Measurements from ENCODE around the gene MPRIP. TPM values are rescaled to one million over a fixed set of nuclear protein-coding genes. Genes with fewer than 3 reads are reported as not detected.

MPRIP gene
- total RNA-seq, 1 donor from 2014 or later: 275 TPM

GRCh38 chr17:17217995-17218394 is 175.7 kb downstream of the MPRIP start:
- no peak for TF ChIP-seq CTCF (conservative IDR thresholded peaks at IDR 0.05)
- Mint-ChIP-seq H3K27ac (no peak overlapping the region), H3K9me3 (no peaks in the 10 kb centered on the region), H3K4me1 (ENCODE audit: unreplicated experiment) (no peaks in the 10 kb centered on the region), H3K36me3 (peaks cover 14% of the 10 kb centered on the region), H3K27me3 (no peaks in the 10 kb centered on the region), H3K4me3 (no peak overlapping the region)
- no peak for DNase-seq (ENCODE audit: extremely low spot score, unreplicated experiment)

GRCh38 chr17:17220529-17220928 is 178.3 kb downstream of the MPRIP start:
- Mint-ChIP-seq H3K4me3 (no peak overlapping the region), H3K27ac (no peak overlapping the region), H3K27me3 (no peaks in the 10 kb centered on the region), H3K4me1 (ENCODE audit: unreplicated experiment) (no peaks in the 10 kb centered on the region), H3K9me3 (no peaks in the 10 kb centered on the region), H3K36me3 (peaks cover 18% of the 10 kb centered on the region)
- no peak for DNase-seq (ENCODE audit: extremely low spot score, unreplicated experiment)
- no peak for TF ChIP-seq CTCF (conservative IDR thresholded peaks at IDR 0.05)

GRCh38 chr17:17221329-17221728 is 179.1 kb downstream of the MPRIP start:
- no peak overlapping the region for H3K27ac Mint-ChIP-seq
- H3K27me3 Mint-ChIP-seq: no peaks in the 10 kb centered on the region
- no peak overlapping the region for H3K4me3 Mint-ChIP-seq
- no peaks in the 10 kb centered on the region for H3K9me3 Mint-ChIP-seq
- no peak for DNase-seq (ENCODE audit: extremely low spot score, unreplicated experiment)
- no peak for TF ChIP-seq CTCF (conservative IDR thresholded peaks at IDR 0.05)
- H3K36me3 Mint-ChIP-seq: peaks cover 18% of the 10 kb centered on the region
- no peaks in the 10 kb centered on the region for H3K4me1 Mint-ChIP-seq (ENCODE audit: unreplicated experiment)

- H3K4me1 Mint-ChIP-seq (ENCODE audit: unreplicated experiment): no peaks in the 10 kb centered on the region
- DNase-seq (ENCODE audit: extremely low spot score, unreplicated experiment): no peak
- H3K27ac Mint-ChIP-seq: no peak overlapping the region
- no peak for TF ChIP-seq CTCF (conservative IDR thresholded peaks at IDR 0.05)
- no peaks in the 10 kb centered on the region for H3K9me3 Mint-ChIP-seq
- no peaks in the 10 kb centered on the region for H3K27me3 Mint-ChIP-seq
- no peak overlapping the region for H3K4me3 Mint-ChIP-seq
- H3K36me3 Mint-ChIP-seq: peaks cover 10% of the 10 kb centered on the region
Observed at GRCh38 chr17:17223736-17224135, 181.5 kb downstream of the MPRIP start.

- no peaks in the 10 kb centered on the region for H3K4me1 Mint-ChIP-seq (ENCODE audit: unreplicated experiment)
- DNase-seq (ENCODE audit: extremely low spot score, unreplicated experiment): no peak
- peaks cover 11% of the 10 kb centered on the region for H3K36me3 Mint-ChIP-seq
- no peak overlapping the region for H3K27ac Mint-ChIP-seq
- no peaks in the 10 kb centered on the region for H3K9me3 Mint-ChIP-seq
- no peak for TF ChIP-seq CTCF (conservative IDR thresholded peaks at IDR 0.05)
- H3K4me3 Mint-ChIP-seq: no peak overlapping the region
- H3K27me3 Mint-ChIP-seq: no peaks in the 10 kb centered on the region
Observed at GRCh38 chr17:17224137-17224536, 181.9 kb downstream of the MPRIP start.

GRCh38 chr17:17225901-17226300 is 183.6 kb downstream of the MPRIP start:
- no peak for DNase-seq (ENCODE audit: extremely low spot score, unreplicated experiment)
- peaks cover 14% of the 10 kb centered on the region for H3K36me3 Mint-ChIP-seq
- H3K4me1 Mint-ChIP-seq (ENCODE audit: unreplicated experiment): no peaks in the 10 kb centered on the region
- no peak for TF ChIP-seq CTCF (conservative IDR thresholded peaks at IDR 0.05)
- H3K4me3 Mint-ChIP-seq: no peak overlapping the region
- H3K9me3 Mint-ChIP-seq: no peaks in the 10 kb centered on the region
- no peaks in the 10 kb centered on the region for H3K27me3 Mint-ChIP-seq
- no peak overlapping the region for H3K27ac Mint-ChIP-seq

Measured in type B pancreatic cell (in vitro differentiated cells).